ENCODE measurements around the gene BMPR1A.

The BMPR1A gene

DNA sequence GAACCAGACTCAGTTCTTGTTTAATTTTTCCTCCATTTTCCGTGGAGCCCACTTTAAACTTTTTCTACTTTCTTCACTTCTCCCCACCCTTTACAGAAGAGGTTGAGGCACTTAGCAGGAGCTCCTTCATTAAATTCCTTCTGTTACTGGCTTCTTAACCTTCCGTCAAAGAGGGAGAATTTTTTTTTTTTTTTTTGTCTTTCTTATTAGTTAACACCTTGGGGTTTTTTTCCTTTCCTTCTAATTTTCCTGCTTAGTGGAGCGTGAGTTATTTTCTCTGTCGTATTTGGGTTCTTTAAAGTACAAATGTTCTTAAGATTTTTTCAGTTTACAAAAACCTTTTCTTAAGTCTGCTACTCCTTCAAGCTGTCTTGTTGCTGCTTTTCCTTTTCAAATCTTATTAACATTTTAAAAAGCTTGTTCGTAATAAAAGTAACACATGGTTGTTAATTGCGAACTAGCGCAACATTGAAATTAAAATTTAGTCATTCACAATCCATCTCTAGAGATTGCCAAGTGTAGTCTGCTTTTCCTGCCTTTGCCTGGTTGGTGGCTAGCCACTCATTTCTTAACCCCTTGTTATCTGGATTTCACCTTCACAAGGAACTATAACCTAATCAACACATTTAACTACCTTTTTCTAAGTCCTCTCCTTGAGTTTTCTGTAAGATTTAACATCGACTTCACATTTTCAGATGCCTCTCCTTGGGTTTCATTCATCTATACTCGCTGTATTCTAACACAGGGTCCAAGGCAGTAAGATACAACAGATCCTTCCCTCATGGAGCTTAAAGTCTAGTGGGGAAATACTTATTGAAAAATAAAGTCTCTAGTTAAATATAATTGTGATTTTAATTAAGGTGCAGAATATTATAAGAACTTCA lies 2.0 kb downstream of the BMPR1A start:
- TF ChIP-seq, protein P1, sequence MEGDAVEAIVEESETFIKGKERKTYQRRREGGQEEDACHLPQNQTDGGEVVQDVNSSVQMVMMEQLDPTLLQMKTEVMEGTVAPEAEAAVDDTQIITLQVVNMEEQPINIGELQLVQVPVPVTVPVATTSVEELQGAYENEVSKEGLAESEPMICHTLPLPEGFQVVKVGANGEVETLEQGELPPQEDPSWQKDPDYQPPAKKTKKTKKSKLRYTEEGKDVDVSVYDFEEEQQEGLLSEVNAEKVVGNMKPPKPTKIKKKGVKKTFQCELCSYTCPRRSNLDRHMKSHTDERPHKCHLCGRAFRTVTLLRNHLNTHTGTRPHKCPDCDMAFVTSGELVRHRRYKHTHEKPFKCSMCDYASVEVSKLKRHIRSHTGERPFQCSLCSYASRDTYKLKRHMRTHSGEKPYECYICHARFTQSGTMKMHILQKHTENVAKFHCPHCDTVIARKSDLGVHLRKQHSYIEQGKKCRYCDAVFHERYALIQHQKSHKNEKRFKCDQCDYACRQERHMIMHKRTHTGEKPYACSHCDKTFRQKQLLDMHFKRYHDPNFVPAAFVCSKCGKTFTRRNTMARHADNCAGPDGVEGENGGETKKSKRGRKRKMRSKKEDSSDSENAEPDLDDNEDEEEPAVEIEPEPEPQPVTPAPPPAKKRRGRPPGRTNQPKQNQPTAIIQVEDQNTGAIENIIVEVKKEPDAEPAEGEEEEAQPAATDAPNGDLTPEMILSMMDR (IDR thresholded peaks at IDR 0.05) = no peak

DNA sequence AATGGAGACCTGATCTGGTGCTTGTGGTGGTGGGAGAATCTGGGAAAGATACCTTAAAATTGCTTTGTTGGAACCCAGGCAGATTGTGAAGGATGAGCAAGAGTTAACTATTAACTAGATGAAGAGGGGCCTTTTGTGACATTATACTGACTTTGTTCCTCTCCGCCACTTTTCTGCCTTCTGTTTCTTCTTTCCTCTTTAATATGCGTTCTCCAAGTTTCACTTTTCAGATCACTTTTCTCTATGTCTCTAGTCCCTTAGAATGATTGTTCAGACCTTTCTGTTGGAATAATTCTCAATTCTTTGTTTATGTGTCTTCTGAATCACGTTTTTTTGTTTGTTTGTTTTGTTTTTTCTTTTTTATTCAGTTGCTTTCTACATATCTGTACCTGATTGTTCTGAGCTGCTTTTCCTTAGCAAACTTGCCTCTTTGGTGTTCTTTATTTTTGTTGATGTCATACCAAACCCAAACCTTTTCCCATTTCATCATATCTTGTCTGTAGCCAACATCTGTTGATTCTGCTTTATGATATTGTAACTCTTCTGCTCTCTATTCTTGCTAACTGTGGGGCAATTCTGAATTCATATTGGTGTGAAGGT lies 2.8 kb downstream of the BMPR1A start:
- TF ChIP-seq, protein P1 (IDR thresholded peaks at IDR 0.05) = no peak

DNA sequence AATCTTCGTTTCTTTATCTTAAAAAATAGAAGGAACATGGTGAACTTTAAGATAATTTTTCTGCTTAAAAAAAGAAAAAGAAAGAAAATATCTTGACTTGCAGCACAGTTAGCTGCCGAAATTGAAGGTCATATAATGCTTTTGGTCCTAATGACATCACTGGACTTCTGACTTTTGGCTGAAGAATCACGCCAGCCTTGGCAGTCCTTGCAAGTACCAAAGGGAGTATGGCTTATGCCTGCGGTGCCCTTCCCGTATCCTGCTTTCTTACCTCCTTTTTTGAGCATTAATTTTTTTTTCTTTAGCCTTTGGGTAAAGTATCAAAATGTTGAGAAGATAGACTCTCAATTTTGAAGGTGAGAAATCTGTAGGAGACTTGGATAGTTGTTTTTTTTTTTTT lies 7.0 kb downstream of the BMPR1A start:
- TF ChIP-seq, protein P1 (IDR thresholded peaks at IDR 0.05) = no peak

DNA sequence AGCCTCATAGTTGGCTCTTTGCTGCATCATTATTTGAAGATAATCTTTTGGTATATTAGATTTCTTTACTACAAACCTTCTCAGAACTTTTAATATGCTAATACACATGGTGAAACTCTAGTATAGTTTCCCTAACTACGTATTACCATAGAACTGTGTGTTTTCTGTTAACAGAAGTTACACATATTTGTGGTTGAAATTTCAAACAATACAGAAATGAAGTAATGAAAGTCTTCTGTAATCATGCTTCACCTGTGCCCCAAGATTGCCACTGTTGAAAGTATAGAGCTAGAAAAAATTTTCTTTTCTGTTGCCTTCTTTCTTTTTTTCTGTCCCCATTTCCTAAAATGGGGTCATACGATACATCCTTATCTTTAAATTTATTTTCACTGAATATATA lies 9.1 kb downstream of the BMPR1A start:
- TF ChIP-seq, protein P1 (IDR thresholded peaks at IDR 0.05) = no peak

DNA sequence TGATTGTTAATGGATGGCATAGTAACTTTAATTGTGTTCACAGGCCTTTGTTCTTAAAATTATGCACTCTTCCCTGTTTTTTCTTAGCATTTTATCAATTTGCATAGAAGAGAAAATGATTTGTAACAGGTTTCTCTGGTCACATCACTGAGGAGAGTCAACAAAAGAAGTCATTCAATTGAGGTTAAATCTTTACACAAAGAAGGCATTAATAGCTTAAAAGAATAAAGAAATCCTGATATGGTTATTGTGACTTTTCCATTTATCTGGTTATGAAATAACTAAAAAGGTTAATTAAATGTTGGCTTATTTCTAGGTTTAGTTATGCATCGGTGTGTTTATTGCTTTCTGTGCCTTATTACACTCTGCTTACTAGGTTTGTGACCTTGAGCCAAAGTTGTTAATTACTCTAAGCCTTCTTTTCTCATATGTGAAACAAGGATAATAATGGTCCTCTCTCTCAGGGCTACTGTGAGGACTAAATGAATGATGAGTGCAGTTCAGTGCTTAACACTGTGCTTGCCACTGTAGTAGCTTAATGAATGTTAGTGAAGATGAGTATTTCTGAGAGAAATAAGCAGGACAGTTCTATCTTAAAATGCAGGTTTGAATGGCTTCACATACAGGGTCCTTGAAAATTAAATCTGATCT lies 12.1 kb downstream of the BMPR1A start:
- TF ChIP-seq, protein P1 (IDR thresholded peaks at IDR 0.05) = no peak

DNA sequence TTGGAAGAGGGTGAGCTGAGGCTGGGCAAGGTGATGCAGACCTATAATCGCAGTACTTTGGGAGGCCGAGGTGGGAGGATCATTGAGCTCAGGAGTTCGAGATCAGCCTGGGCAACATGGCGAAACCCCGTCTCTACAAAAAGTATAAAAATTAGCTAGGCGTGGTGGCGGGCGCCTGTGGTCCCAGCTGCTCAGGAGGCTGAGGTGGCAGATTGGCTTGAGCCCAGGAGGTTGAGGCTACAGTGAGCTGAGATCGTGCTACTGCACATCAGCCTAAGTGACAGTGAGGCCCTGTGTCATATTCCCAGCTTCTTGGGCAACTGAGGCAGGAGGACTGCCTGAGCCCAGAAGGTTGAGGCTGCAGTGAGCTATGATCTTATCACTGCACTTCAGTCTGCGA lies 13.6 kb downstream of the BMPR1A start:
- TF ChIP-seq, protein P1 (IDR thresholded peaks at IDR 0.05) = no peak

DNA sequence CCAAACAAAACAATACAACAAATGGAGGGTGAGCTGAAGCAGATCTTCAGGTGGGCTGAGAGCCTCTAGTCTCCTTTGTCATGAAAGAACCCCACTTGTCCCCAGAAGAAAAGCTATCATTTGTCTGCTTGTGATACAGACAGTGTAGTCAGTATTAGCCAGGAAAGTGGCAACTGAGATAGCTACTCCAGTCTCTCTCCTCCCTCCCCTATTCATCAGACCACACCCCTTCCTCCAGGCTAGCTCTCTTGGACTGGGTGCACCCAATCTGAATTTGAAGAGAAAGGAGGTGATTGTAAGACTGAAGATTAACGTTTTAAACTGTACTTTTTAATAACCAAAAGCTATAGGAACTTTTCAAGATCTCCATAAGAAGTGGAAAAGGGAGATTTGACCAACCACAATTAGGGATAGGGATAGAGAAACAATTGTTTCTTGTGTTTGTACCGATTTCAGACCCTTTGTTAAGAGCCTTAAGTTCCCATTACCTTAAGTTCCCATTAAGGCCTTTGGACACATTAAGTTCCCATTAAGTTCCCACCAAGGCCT lies 14.1 kb downstream of the BMPR1A start:
- TF ChIP-seq, protein P1 (IDR thresholded peaks at IDR 0.05) = no peak
